KG1 (cell line): Measurements from ENCODE around the gene PLVAP.

Experiments used
- DNase-seq: peaks from one replicate; lab custom pipeline; 2025; lab: John Stamatoyannopoulos, UW

The PLVAP gene

GRCh38 chr19:17302391-17303166, 74.6 kb downstream of the PLVAP start:
- DNase-seq = no peak
